G401 (cell line): ENCODE measurements around the gene ITGAL. TPM values are rescaled to one million over a fixed set of nuclear protein-coding genes. Genes with fewer than 3 reads are reported as not detected.
"Not testable (repeated sequence)": the region's sequence is repeated elsewhere in the genome, so short reads cannot be mapped to it uniquely, and the experiment has no call there.

Source experiments
- DNase-seq: peaks from one replicate; pipeline ENCODE4 v3.0.0-alpha.2; 2015; ENCODE audit warnings: low spot score
- in situ Hi-C: cut with HindIII; loops from 2 replicates; pipeline ENCODE4 v1.10.0; 2016; ENCODE audit warnings: low sequenced_read_pairs, mixed read lengths
- total RNA-seq: library from RNA; depleted of rRNA; stranded (reverse); fragments of >200 nt; shearing (Covaris generic); gene quantifications from 2 replicates; pipeline ENCODE4 v1.2.3, GENCODE V29; 2014

ITGAL gene
- total RNA-seq, 1 experiment from 2014 or later, result not detected

DNA sequence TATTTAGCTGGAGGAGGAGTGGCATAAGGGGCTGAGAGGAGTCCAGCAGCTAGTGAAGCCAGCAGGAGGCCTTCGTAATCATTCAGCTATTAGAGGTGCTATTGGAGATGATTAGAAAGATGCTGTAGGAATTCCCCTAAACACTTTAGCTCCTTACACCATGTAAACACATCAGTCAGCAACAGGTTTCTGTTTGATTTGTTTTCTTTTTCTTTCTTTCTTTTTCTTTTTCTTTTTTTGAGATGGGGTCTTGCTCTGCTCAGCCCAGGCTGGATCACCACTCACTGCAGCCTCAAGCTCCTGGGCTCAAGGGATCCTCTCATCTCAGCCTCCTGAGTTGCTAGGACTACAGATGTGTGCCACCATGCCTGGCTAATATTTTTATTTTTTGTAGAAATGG is 16.2 kb upstream of the ITGAL start:
- in situ Hi-C loops, result no loop called here
- DNase-seq, result no peak

DNA sequence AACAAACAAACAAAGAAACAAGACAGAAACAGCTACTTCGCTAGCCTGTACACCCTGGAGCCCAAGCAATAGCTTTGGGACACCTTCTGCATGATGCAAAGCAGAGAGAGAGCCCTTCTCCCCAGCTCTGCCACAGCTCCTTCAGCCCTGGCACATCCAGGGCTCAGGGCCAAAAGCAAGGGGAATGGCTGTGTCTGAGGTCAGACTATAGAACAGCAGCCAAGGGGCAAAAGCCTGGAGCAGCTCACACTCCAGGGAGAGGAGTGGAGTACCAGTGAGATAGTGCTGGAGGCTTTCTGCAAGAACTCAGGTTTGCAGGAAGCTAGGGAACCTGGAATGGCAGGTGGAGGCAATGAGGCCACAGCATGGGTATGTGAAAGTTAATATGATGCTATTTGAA is 15.3 kb upstream of the ITGAL start:
- in situ Hi-C loops, result no loop called here
- DNase-seq, result no peak

DNA sequence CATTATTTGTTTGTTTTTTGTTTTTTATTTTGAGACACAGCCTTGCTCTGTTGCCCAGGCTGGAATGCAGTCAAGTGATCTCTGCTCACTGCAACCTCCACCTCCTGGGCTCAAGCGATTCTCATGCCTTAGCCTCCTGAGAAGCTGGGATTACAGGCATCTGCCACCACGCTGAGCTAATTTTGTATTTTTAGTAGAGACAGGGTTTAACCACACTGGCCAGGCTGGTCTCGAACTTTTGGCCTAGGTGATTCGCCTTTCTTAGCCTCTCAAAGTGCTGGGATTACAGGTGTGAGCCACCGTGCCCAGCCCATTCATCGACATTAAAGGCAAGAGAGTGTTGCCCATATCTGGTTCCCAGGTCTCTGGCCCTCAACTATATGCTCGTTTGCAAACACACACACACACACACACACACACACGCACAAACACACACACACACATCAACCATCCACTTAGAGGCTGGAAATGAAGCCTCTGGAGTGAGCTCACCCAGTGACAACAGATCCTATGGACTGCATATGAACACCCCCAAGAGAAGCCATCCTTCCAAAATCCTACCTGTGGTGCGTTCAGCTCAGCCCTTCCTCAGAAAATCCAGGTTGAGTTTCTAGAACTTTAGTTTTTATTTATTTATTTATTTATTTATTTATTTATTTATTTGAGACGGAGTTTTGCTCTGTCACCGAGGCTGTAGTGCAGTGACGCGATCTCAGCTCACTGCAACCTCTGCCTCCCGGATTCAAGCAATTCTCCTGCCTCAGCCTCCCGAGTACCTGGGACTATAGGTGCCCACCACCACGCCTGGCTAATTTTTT is 14.6 kb upstream of the ITGAL start:
- DNase-seq, result no peak
- in situ Hi-C loops, result no loop called here

DNA sequence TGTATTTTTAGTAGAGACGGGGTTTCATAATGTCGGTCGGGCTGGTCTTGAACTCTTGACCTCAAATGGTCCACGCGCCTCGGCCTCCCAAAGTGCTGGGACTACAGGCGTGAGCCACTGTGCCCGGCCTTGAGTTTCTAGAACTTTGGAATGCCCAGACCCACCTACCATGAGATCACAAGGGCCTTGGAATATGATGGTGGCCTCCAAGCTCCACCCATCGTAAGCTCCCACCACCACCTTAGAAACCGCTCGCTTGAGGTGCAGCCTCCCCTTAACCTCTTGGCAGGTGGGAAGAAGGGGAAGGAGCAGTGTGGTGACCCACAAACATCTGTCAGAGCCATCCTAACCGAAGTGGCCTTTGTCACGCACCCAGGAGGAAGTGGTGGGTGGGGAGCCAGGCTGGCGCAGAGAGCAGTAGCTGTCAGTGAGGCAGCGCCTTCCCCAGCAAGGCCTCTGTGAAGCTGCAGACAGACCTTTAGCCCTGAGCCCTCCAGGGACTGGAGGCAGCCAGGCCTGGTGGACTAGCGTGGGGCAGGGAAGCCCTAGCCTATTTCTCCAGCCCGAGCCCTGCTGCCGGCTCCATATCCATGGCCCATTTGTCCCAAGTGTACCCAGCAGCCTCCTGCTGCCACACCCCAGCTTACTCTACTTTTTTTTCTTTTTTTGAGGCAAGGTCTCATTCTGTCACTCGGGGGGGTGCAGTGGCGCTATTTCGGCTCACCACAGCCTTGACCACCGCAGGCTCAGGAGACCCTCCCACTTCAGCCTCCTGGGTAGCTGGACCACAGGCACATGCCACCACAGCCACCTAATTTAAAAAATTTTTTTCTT is 13.8 kb upstream of the ITGAL start:
- in situ Hi-C loops, result no loop called here
- DNase-seq, result no peak

DNA sequence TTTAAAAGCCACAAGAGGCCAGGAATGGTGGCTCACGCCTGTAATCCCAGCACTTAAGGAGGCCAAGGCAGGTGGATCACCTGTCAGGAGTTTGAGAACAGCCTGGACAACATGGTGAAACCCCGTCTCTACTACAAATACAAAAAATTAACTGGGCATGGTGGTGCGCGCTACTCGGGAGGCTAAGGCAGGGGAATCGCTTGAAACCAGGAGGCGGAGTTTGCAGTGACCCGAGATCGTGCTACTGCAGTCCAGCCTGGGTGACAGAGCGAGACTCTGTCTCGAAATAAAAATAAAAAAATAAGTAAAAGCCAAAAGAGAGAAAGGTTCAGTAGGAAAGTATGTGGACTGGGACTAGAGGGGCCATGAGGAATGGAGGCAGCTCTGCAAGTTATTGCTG is 13.1 kb upstream of the ITGAL start:
- DNase-seq, result no peak
- in situ Hi-C loops, result no loop called here

DNA sequence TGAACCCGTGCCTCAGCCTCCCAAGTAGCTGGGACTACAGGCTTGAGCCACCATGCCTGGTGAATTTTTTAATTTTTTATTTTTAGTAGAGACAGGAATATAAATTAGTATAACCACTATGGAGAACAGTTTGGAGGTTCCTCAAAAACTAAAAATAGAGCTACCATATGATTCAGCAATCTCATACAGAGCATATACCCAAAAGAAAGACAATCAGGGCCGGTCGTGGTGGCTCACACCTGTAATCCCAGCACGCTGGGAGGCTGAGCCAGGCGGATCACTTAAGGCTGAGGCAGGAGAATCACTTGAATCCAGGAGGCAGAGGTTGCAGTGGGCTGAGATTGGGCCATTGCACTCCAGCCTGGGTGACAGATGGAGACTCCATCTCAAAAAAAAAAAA is 11.1 kb upstream of the ITGAL start:
- in situ Hi-C loops, DNase-seq: not testable (repeated sequence)

DNA sequence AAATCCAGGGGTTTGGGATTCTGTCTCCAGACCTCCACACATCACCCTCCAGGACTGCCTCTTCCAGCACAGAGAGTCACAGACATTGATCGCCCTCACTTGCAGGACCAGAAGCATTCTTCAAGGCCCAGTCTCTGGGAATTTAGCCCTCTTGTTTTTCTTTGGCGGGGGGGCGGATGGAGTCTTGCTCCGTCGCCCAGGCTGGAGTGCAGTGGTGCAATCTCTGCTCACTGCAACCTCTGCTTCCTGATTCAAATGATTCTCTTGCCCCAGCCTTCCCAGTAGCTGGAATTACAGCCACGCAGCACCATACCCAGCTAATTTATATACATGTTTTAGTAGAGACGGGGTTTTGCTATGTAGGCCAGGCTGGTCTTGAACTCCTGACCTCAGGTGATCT is 8.5 kb upstream of the ITGAL start:
- in situ Hi-C loops, result no loop called here
- no peak for DNase-seq

DNA sequence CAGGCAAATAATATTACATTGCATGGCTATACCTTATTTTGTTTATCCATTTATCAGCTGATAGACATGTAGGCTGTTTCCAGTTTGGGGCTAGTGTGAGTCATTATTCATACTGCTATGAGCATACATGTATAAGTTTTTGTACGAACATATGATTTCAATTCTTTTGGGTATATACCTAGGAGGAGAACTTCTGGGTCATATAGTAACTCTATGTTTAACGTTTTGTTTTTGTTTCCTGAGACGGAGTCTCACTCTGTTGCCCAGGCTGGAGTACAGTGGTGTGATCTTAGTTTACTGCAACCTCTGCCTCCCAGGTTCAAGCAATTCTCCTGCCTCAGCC is 2.4 kb upstream of the ITGAL start:
- DNase-seq, result no peak
- in situ Hi-C loops, result no loop called here

DNA sequence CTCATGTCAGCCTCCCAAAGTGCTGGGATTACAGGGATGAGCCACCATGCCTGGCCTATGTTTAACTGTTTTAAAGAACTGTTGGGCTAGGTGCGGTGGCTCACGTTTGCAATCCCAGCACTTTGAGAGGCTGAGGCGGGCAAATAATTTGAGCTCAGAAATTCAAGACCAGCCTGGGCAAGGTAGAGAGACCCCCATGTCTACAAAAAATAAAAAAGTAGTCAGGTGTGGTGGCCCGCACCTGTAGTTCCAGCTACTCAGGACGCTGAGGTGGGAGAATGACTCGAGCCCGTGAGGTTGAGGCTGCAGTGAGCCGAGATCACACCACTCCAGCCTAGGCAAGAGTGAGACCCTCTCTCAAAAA is 1.9 kb upstream of the ITGAL start:
- in situ Hi-C loops, result no loop called here
- no peak for DNase-seq

DNA sequence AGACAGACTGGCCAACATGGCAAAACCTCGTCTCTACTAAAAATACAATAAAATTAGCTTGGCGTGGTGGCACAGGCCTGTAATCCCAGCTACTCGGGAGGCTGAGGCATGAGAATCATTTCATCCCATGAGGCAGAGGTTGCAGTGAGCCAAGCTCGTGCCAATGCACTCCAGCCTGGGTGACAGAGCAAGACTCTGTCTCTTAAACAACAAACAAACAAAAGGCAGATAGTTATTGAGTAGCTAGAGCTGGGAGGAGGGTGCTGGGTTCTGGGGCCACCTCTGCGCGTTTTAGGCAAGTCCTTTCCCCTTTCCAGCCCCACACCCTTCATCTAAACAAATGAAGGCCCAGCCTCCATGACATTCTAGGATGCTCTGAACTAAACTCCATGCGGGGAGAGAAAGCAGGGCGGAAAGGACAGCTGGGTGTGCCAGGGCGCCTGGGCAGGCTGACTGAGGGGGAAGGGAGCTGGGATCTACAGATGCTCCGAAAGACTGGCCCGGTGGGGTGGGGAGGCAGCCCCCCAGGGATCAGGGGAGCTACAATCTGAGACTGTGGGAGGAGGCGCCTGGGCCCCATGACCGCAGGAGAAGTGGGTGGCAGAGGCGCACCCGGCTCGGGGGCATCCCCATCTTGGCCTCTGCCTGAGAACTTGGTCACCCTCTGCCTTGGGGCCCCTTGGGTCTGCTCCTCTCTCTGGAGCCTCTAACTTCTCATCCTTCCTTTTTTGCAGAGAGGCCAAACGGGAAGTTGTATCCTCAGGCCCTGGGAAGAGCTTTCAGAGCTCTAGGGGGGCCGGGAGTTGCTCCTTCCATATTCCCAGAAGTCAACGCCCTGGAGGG is 910 bp downstream of the ITGAL start:
- DNase-seq, result no peak
- in situ Hi-C loops, result no loop called here

DNA sequence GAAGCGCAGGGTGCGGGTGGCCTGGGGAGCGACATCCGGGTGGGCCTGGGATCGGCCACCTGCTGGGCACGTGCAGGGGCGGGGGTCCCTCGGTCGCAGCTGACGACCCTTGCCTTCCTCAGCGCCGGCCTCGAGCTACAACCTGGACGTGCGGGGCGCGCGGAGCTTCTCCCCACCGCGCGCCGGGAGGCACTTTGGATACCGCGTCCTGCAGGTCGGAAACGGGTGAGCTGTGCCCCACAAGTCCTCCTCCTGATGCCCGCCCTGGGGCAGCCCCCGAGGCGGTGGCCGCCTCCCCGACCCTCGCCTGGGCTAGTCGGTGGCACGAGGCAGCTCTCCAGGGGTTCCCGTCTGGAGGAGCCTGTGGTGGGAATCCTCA is 1.5 kb downstream of the ITGAL start:
- in situ Hi-C loops, result no loop called here
- no peak for DNase-seq

DNA sequence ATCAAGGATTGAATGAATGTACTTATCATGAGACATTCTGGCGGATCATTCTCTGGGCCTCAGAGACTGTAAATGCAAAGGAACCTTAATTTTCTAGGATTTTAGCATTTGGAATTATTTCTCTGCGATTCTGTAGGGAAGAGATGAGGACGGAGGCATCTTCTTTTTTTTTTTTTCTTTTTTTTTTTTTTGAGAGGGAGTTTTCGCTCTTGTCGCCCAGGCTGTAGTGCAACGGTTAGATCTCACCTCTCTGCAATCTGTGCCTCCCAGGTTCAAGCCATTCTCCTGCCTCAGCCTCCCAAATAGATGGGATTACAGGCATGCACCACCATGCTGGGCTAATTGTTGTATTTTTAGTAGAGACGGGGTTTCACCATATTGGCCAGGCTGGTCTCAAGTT is 2.1 kb downstream of the ITGAL start:
- no peak for DNase-seq
- in situ Hi-C loops, result no loop called here

DNA sequence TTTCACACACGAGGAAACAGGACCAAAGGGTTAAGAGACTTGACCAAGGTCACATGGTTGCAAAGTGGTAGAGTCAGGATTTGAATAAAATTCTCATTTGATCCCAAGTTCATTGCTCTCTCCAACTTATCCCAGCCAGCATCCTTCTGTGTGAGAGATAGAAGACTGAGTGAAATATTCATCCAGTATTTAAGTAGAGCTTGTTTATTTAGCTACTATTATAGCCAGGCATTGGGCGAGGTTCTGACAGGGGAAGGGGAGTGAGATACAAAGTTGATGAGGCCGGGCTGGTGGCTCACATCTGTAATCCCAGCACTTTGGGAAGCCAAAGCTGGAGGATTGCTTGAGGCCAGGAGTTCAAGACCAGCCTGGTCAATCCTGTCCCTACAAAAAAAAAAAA is 4.4 kb downstream of the ITGAL start:
- in situ Hi-C loops, result no loop called here
- no peak for DNase-seq

DNA sequence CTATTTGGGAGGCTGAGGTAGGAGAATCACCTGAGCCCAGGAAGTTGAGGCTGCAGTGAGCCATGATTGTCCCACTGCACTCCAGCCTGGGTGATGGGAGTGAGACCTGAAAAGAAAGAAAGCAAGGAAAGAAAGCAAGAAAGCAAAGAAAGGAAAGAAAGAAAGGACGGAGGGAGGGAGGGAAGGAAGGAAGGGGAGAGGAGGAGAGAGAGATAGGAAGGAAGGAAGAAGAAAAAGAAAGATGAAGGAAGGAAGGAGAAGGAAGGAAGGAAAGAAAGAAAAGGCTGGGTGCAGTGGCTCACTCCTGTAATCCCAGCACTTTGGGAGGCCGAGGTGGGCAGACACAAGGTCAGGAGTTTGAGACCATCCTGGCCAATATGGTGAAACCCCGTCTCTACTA is 5.2 kb downstream of the ITGAL start:
- in situ Hi-C loops, DNase-seq: not testable (repeated sequence)

DNA sequence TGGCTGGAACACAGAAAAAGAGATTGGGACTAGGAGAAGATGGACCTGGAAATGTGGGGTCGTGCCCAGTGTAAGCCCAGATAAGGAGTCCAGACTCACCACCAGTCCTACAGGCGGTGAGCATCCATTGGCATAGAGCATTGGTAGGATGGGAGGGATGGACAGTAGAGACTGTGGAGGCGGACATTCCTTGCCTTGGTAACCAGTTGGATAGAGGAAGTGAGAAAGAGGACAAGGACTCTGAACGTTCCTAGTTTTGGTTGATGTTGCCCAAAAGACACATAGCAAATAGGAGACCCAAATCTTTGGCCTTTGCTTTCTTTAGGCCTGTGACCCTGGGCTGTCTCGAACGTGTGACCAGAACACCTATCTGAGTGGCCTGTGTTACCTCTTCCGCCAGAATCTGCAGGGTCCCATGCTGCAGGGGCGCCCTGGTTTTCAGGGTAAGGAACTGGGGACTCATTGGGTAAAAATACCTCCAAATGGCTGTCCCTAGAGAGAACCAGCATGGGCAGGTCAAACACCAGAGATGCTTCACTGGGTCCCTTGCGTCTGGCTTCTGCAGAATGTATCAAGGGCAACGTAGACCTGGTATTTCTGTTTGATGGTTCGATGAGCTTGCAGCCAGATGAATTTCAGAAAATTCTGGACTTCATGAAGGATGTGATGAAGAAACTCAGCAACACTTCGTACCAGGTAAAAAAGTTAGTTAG is 6.4 kb downstream of the ITGAL start:
- no peak for DNase-seq
- in situ Hi-C loops, result no loop called here

DNA sequence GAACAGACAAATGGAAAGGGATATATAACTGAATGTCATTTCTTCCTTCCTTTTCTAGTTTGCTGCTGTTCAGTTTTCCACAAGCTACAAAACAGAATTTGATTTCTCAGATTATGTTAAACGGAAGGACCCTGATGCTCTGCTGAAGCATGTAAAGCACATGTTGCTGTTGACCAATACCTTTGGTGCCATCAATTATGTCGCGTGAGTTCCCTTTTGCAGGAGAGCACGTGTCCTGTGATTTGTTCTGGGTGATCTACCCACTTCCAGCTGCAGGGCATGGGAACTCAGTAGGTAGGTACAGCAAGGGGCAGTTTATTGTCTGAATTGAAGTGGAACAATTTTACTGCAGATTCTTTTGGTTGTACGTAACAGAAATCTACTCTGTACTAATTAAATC is 8.8 kb downstream of the ITGAL start:
- DNase-seq, result no peak

DNA sequence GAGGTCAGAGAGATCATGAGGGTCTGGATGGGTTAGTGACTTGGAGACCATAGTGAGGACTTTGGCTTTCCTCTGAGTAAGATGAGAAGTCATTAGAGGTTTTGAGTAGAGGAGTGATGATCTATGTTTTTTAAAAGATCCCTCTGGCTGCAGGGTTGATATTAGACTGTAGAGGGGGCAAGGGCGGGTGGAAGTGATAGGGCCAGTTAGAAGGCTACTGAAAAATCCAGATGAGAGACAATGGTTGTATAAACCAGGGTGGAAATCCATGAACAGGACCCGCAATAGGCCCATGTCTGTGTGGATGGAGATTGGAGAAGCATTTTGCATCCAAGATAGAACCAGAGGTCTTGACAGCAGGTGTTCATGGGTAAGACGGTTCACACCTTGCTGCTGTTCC is 9.8 kb downstream of the ITGAL start:
- in situ Hi-C loops, result no loop called here
- DNase-seq, result no peak

More for the DNA sequence above, 8.8 kb downstream of the ITGAL start:
- in situ Hi-C loops, result no loop called here

DNA sequence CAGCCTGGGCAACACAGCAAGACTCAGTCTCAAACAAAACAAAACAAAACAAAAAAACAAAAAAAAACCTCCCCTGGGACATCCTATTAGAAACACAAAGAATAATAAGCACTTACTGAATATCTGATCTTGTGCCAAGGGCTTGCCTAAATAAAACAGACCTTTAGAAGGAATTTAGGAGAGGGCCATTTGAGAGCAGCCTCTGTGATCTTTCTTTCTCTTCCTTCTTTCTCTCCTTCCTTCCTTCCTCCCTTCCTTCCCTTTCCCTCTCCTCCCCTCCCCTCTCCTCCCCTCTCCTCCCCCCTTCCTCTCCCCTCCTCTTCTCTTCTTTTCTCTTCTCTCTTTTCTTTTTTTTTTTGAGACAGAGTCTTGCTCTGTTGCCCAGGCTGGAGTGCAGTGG is 12.3 kb downstream of the ITGAL start:
- no peak for DNase-seq
- in situ Hi-C loops, result no loop called here

DNA sequence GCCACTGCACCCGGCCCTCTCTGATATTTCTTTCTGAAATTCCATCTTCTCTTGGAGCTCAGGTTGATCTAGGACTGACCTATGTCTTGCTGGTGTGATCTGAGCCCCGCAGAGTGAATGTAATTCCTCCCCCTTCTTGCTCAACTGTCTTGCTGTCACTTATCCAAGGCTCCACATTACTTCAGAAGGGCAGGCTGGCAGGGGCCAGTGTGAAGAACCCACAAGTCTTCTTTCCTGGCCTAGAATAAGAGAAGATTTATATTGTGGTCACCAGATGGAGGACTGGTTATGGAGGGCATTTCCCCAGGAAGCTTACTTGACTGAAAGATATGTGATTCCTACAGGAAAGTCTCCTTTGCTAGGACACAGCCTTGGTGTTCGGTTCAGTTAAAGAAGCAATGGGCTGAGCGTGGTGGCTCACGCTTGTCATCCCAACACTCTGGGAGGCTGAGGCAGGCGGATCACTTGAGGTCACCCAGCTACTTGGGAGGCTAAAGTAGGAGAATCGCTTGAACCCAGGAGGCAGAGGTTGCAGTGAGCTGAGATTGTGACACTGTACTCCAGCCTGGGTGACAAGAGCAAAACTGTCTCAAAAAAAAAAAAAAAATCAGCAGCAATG is 13.4 kb downstream of the ITGAL start:
- DNase-seq, result no peak
- in situ Hi-C loops, result no loop called here
